HUES48 (cell line): Measurements from ENCODE around the gene EIF6.

Source experiments
- H3K27ac ChIP-seq: one replicate; pipeline ENCODE4 v1.7.0; 2013; ENCODE audit warnings: low read depth, low read length, inconsistent platforms
- H3K27me3 ChIP-seq: 2 replicates; pipeline ENCODE4 v1.6.1; 2013; ENCODE audit warnings: mild to moderate bottlenecking, low read length; ENCODE audit not compliant: control insufficient read depth, insufficient read depth
- H3K36me3 ChIP-seq: 2 replicates; pipeline ENCODE4 v1.6.1; 2013; ENCODE audit warnings: low read length; ENCODE audit not compliant: control insufficient read depth, insufficient read depth
- H3K4me1 ChIP-seq: 2 replicates; pipeline ENCODE4 v1.6.1; 2013; ENCODE audit warnings: mild to moderate bottlenecking, low read length; ENCODE audit not compliant: control insufficient read depth, insufficient read depth
- H3K4me3 ChIP-seq: 2 replicates; pipeline ENCODE4 v1.5.1; 2013; ENCODE audit warnings: mild to moderate bottlenecking, low read depth, low read length
- H3K9ac ChIP-seq: 2 replicates; pipeline ENCODE4 v1.6.1; 2013; ENCODE audit warnings: mild to moderate bottlenecking, low read depth, low read length, moderate library complexity
- H3K9me3 ChIP-seq: 2 replicates; pipeline ENCODE4 v1.6.1; 2013; ENCODE audit warnings: low read length; ENCODE audit not compliant: control insufficient read depth, insufficient read depth

Gene EIF6

DNA sequence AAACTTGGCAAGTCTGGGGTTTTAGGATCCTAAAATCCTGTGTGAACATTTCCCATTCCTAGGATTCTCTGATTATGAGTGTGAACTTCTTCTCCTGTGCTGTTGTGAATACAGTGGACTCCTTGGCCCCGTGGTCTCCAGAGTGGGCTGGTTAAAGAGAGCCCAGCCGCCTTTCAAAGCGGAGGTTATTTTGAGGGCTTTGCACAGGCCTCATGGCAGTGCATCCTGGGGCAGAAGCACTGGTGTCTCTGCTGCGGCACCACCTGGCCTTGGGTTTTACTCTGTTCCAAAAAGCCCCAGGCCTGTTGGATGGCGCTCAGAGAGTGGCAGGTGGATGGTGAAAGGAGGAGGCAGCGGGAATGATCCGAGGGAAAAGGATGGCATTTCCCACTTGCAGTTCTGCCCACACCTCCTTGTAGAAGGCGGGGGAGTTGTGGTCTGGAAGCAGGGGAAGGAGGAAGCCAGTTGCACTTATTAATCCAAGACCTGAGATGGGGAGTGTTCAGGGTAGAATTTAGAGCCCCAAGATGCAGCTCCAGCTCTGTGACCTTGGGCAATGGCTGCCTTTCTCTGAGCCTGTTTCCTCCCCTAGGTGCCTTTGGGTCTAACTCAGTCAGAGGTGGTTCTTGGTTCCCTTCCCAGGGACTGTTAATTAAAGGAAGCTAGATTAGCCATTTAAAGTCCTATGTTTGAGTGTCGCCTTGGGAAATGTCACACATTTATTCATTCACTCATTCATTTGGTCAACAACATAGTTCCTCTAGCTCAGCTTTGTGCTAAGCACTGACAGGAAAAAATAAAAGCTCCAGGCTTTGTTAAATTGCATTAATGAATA lies 35.7 kb downstream of the EIF6 start:
- H3K4me3 ChIP-seq: no peak overlapping the region
- H3K9me3 ChIP-seq: no peaks in the 10 kb centered on the region
- no peak overlapping the region for H3K27ac ChIP-seq
- peaks cover 23% of the 10 kb centered on the region for H3K36me3 ChIP-seq
- no peak overlapping the region for H3K9ac ChIP-seq
- no peaks in the 10 kb centered on the region for H3K27me3 ChIP-seq
- H3K4me1 ChIP-seq: peaks cover 7% of the 10 kb centered on the region; the same call in 1 of the 2 replicates

DNA sequence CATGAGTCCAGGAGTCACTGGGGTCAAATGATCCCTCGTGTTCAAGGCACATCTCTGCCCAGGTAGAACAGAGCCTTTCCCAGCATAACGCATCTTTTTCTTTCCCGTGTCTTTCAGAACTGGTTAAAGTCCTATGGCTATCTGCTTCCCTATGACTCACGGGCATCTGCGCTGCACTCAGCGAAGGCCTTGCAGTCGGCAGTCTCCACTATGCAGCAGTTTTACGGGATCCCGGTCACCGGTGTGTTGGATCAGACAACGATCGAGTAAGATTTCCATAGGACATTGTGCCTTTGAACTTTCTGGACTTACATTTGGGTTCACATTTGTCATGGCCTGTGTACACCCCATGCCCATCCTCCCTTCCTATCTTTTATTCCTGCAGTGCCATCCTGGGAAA lies 37.8 kb downstream of the EIF6 start:
- H3K27ac ChIP-seq: no peak overlapping the region
- H3K27me3 ChIP-seq: no peaks in the 10 kb centered on the region
- H3K36me3 ChIP-seq: peaks cover 18% of the 10 kb centered on the region
- no peaks in the 10 kb centered on the region for H3K9me3 ChIP-seq
- no peak overlapping the region for H3K9ac ChIP-seq
- H3K4me1 ChIP-seq: peaks cover 7% of the 10 kb centered on the region; the same call in 1 of the 2 replicates
- no peak overlapping the region for H3K4me3 ChIP-seq

DNA sequence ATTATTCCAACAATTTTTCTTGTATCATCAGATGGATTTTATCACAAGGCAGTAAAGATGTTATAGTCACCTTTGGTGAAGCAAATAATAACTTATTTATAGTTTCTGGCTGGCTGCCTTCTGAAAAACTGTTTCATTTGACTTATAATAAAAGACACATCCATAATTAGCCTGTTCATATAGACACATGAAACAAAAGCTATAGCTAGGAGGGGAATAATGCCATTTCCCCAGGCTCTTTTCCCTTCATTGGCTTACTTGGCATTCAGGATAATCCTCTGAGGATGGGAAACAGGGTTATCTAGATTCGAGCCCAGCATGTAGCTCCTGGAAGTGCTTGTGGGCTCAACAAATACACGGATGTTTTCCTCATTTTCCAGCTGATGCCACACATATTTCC lies 40.6 kb downstream of the EIF6 start:
- peaks cover 14% of the 10 kb centered on the region for H3K36me3 ChIP-seq
- no peak overlapping the region for H3K9ac ChIP-seq
- peaks cover 12% of the 10 kb centered on the region for H3K4me1 ChIP-seq
- no peak overlapping the region for H3K4me3 ChIP-seq
- no peak overlapping the region for H3K27ac ChIP-seq
- no peaks in the 10 kb centered on the region for H3K27me3 ChIP-seq
- no peaks in the 10 kb centered on the region for H3K9me3 ChIP-seq

GRCh38 chr20:35243317-35243716 lies 41.3 kb downstream of the EIF6 start:
- Histone ChIP-seq H3K27ac (no peak overlapping the region), H3K36me3 (peaks cover 14% of the 10 kb centered on the region), H3K4me1 (peaks cover 9% of the 10 kb centered on the region), H3K27me3 (no peaks in the 10 kb centered on the region), H3K4me3 (no peak overlapping the region), H3K9ac (no peak overlapping the region), H3K9me3 (no peaks in the 10 kb centered on the region)

GRCh38 chr20:35240811-35241293 lies 43.7 kb downstream of the EIF6 start:
- Histone ChIP-seq H3K36me3 (no peaks in the 10 kb centered on the region), H3K4me1 (peaks cover 9% of the 10 kb centered on the region), H3K4me3 (no peak overlapping the region), H3K27me3 (no peaks in the 10 kb centered on the region), H3K9me3 (no peaks in the 10 kb centered on the region), H3K9ac (no peak overlapping the region), H3K27ac (no peak overlapping the region)

- Histone ChIP-seq H3K4me3 (no peak overlapping the region), H3K9me3 (no peaks in the 10 kb centered on the region), H3K4me1 (peaks cover 9% of the 10 kb centered on the region), H3K9ac (no peak overlapping the region), H3K36me3 (no peaks in the 10 kb centered on the region), H3K27ac (no peak overlapping the region), H3K27me3 (no peaks in the 10 kb centered on the region)
Measured at GRCh38 chr20:35240083-35240810, 44.3 kb downstream of the EIF6 start.

DNA sequence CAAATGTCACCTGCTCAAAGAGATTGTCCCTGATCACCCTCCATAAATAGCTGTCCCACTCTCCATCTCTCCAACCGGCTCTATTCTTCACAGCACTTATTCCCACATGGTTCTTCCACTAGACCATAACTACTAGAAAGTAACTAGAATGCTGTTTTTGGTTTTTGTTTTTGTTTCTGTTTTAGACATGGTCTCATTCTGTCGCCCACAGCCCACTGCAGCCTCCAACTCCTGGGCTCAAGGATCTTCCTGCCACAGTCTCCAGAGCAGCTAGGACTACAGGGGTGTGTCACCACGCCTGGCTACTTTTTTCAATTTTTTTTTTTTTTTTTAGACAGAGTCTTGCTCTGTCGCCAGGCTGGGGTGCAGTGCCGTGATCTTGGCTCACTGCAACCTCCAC lies 45.8 kb downstream of the EIF6 start:
- no peak overlapping the region for H3K27ac ChIP-seq
- H3K36me3 ChIP-seq: no peaks in the 10 kb centered on the region
- H3K27me3 ChIP-seq: no peaks in the 10 kb centered on the region

DNA sequence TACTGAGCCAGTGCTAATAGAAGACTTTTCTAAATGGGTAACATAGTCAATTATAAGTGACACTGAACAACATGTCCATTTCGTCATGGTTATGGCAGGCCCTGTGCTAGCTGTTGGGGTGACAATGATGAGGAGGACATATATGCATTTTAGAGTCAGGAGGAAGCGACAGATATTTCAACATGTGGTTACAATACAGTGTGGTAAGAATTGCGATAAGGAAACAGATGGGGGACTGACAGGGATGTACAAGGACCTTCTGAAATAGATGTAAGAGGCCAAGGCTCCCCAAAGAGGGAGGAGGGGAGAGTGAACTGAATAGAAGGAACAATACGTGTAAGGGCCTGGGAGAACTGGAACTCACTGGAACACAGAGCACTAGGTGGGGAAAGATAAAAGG lies 46.4 kb downstream of the EIF6 start:
- Histone ChIP-seq H3K4me1 (peaks cover 9% of the 10 kb centered on the region), H3K27ac (no peak overlapping the region), H3K9me3 (no peaks in the 10 kb centered on the region), H3K27me3 (no peaks in the 10 kb centered on the region), H3K4me3 (no peak overlapping the region), H3K36me3 (no peaks in the 10 kb centered on the region), H3K9ac (no peak overlapping the region)

More for the DNA sequence above, 45.8 kb downstream of the EIF6 start:
- Histone ChIP-seq H3K4me1 (peaks cover 9% of the 10 kb centered on the region), H3K4me3 (no peak overlapping the region), H3K9me3 (no peaks in the 10 kb centered on the region), H3K9ac (no peak overlapping the region)

- Histone ChIP-seq H3K9ac (no peak overlapping the region), H3K36me3 (no peaks in the 10 kb centered on the region), H3K9me3 (no peaks in the 10 kb centered on the region), H3K27me3 (no peaks in the 10 kb centered on the region), H3K4me3 (no peak overlapping the region), H3K27ac (no peak overlapping the region), H3K4me1 (peaks cover 9% of the 10 kb centered on the region)
Measured at GRCh38 chr20:35237486-35237885, 47.1 kb downstream of the EIF6 start.

DNA sequence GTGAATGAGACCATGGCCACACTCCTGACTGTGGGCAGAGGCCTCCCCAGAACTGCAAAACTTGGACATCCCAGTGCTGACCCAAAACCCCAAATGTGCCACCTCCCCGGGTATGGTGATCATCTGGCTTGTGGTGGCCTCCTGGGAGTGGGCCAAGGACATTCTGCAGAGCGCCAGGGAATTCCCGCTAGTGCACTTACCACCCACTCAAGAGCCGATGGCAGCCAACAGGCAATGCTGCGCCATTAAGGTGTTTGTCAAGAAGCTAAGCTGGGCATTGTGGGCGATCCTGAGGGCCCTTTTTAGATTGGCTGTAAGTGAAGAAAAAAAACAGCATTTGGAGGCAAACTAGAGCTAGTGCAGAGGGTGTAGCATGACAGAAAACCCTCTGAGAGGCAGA lies 48.7 kb downstream of the EIF6 start:
- Histone ChIP-seq H3K36me3 (no peaks in the 10 kb centered on the region), H3K4me3 (no peak overlapping the region), H3K9ac (no peak overlapping the region), H3K27me3 (no peaks in the 10 kb centered on the region), H3K27ac (no peak overlapping the region), H3K9me3 (no peaks in the 10 kb centered on the region), H3K4me1 (peaks cover 7% of the 10 kb centered on the region)

GRCh38 chr20:35232575-35232974 lies 52.0 kb downstream of the EIF6 start:
- no peak overlapping the region for H3K4me3 ChIP-seq
- peaks cover 11% of the 10 kb centered on the region; the same call in 1 of the 2 replicates for H3K4me1 ChIP-seq
- no peak overlapping the region for H3K9ac ChIP-seq
- H3K9me3 ChIP-seq: no peaks in the 10 kb centered on the region
- no peak overlapping the region for H3K27ac ChIP-seq
- no peaks in the 10 kb centered on the region for H3K27me3 ChIP-seq
- no peaks in the 10 kb centered on the region for H3K36me3 ChIP-seq
